ENCODE measurements around the gene TRIO. TPM values are rescaled to one million over a fixed set of nuclear protein-coding genes. Genes with fewer than 3 reads are reported as not detected.
A peak's percentile ranks its signal among the peaks of the same experiment; 100 is the strongest.

Gene TRIO
- total RNA-seq, 1 experiment from 2014 or later, result 211 TPM

DNA sequence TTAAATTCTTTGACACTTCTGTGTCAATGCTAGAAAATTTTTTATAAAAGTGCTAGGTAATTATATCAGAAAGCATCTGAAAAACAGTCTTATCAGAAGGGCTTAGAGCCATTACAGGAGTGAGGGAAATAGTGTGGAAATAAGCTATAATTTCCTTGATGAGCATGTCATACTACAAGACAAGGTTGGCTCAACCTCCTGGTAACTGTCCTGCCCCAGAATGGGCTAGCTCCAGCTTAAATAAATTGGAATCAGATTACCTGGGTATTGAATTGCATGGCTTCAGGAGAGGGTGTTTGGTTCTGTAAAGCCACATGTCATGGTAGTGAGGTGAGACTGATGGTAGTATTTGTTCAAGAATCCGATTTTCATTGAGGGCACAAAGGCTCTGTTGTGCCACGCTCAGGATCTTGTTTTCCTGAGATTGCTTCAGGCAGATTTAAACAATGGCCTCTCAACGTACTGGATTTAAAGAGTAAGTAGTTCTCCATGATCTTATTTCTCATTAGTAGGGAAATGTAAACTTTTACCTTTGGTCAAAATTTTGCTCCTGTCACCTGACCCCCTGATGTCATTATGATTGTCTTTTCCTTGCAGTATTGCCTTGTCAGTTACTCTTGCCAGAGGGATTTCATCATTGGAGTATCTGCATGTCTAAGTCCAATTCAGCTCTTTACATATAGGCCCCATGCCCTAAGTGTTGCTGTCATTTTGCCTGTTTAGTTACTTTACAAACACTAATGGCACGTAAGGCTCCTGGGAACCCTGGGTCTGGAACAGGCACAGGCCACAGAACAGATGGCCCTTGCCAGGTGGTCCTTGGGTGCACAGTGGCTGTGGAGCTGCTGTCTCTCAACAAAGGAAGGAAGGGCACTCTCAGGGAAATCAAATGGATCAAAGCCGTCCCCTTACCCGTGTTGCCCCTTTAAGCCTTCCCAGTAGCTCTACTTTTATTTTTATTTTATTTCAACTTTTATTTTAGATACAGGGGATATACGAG lies 21.3 kb downstream of the TRIO start:
- H3K9ac ChIP-seq (ENCODE audit: low read length), result no peak overlapping the region
- intact Hi-C loops (cut with micrococcal nuclease), result no loop called here
- no peak for ATAC-seq
- H3K27ac ChIP-seq (ENCODE audit: low read length), result peak overlapping the region; percentile 82
- BruUV-seq (replicated peaks), result no TSS peak
- peaks cover 100% of the 10 kb centered on the region for H3K79me2 ChIP-seq (ENCODE audit: low read length)
- 0 out of 2 replicates have a peak overlapping the region, but pooled peaks have one; percentile 48 for H3K4me2 ChIP-seq (ENCODE audit: low read length)
- no peaks in the 10 kb centered on the region for H3K9me2 ChIP-seq (replicated peaks; ENCODE audit: low read length)
- DNase-seq, result no peak
- H2AFZ ChIP-seq (ENCODE audit: low read length), result no peak overlapping the region
- CTCF ChIA-PET, result interaction anchor here (0.7 to 1.2 kb wide), 2 partner anchors 8 to 68 kb away, joined by 3 read pairs; no protein-coding TSS in a partner anchor
- peaks cover 18% of the 10 kb centered on the region for H3K36me3 ChIP-seq (ENCODE audit: low read depth, low read length)
- no peaks in the 10 kb centered on the region for H3F3A ChIP-seq (ENCODE audit: low read length, unreplicated experiment)
- H3K4me3 ChIP-seq (ENCODE audit: low read length), result no peak overlapping the region
- TF ChIP-seq EZH2 (IDR thresholded peaks at IDR 0.05; ENCODE audit: low read length, unreplicated experiment) (no peak), EZH2phosphoT487 (IDR thresholded peaks at IDR 0.05; ENCODE audit: borderline replicate concordance, low read length) (no peak)
- TF ChIP-seq, protein P1, sequence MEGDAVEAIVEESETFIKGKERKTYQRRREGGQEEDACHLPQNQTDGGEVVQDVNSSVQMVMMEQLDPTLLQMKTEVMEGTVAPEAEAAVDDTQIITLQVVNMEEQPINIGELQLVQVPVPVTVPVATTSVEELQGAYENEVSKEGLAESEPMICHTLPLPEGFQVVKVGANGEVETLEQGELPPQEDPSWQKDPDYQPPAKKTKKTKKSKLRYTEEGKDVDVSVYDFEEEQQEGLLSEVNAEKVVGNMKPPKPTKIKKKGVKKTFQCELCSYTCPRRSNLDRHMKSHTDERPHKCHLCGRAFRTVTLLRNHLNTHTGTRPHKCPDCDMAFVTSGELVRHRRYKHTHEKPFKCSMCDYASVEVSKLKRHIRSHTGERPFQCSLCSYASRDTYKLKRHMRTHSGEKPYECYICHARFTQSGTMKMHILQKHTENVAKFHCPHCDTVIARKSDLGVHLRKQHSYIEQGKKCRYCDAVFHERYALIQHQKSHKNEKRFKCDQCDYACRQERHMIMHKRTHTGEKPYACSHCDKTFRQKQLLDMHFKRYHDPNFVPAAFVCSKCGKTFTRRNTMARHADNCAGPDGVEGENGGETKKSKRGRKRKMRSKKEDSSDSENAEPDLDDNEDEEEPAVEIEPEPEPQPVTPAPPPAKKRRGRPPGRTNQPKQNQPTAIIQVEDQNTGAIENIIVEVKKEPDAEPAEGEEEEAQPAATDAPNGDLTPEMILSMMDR (conservative IDR thresholded peaks at IDR 0.05; ENCODE audit: low read depth, low read length), result no peak
- peaks cover 67% of the 10 kb centered on the region for H4K20me1 ChIP-seq (ENCODE audit: low read length)
- H3K27me3 ChIP-seq (ENCODE audit: low read length), result no peaks in the 10 kb centered on the region
- POLR2A ChIA-PET (ENCODE audit: unreplicated experiment), result interaction anchor here (0.6 kb wide), 1 partner anchor 419 kb away, joined by 7 read pairs; no protein-coding TSS in a partner anchor
- H3K4me1 ChIP-seq (ENCODE audit: insufficient read depth, low read length), result peaks cover 63% of the 10 kb centered on the region
- peaks cover 5% of the 10 kb centered on the region; the same call in 1 of the 2 replicates for H3K9me3 ChIP-seq (ENCODE audit: low read length)

DNA sequence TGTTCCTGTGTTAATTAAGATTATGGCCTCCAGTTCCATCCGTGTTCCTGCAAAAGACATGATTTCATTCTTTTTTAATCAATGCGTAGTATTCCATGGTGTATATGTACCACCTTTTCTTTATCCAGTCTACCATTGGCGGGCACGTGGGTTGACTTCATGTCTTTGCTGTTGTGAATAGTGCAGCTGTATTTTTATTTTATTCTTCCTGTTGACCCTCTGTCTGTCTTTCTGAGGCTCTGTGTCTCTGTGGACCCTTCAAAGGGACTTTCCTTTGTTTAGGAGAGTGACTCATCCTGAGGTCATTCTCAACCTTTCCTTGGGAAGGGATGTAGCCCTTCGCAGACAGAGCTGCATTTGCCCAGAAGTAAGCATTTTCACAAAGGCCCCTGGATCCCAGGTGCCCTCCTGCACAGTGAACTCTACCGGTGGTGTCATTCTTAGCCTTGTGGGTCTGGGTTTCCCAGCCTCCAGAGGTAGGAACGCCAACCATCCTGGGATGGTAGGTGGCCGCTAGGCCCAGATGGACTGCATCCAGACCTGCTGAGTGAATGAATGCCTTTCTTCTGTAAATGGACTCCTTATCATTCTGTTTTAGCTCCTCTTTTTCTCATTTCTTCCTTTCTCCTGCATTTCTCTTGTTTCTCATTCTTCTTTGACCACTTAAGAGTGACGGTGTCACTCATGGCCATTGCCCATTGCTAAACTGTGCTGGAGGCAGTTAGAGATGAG lies 22.4 kb downstream of the TRIO start:
- Histone ChIP-seq H3K9me3 (ENCODE audit: low read length) (peaks cover 5% of the 10 kb centered on the region; the same call in 1 of the 2 replicates), H3K36me3 (ENCODE audit: low read depth, low read length) (peaks cover 18% of the 10 kb centered on the region), H3K27me3 (ENCODE audit: low read length) (no peaks in the 10 kb centered on the region), H3K4me1 (ENCODE audit: insufficient read depth, low read length) (peaks cover 65% of the 10 kb centered on the region), H3K9me2 (replicated peaks; ENCODE audit: low read length) (no peaks in the 10 kb centered on the region), H3K79me2 (ENCODE audit: low read length) (peaks cover 100% of the 10 kb centered on the region), H3K4me2 (ENCODE audit: low read length) (peak overlapping the region; percentile 48), H4K20me1 (ENCODE audit: low read length) (peaks cover 62% of the 10 kb centered on the region), H3K9ac (ENCODE audit: low read length) (peak overlapping the region; percentile 30), H3K4me3 (ENCODE audit: low read length) (peak overlapping the region; percentile 5; the same call in 1 of the 2 replicates), H3F3A (ENCODE audit: low read length, unreplicated experiment) (no peaks in the 10 kb centered on the region), H3K27ac (ENCODE audit: low read length) (peak overlapping the region; percentile 82), H2AFZ (ENCODE audit: low read length) (no peak overlapping the region)
- CTCF ChIA-PET, result interaction anchor here (1.2 kb wide), 1 partner anchor 9 kb away, joined by 3 read pairs; no protein-coding TSS in a partner anchor
- intact Hi-C loops (cut with micrococcal nuclease), result no loop called here
- DNase-seq, result peak; percentile 97
- no peak for TF ChIP-seq EZH2phosphoT487 (IDR thresholded peaks at IDR 0.05; ENCODE audit: borderline replicate concordance, low read length)
- TF ChIP-seq, protein P1 (conservative IDR thresholded peaks at IDR 0.05; ENCODE audit: low read depth, low read length), result no peak
- no peak for TF ChIP-seq EZH2 (IDR thresholded peaks at IDR 0.05; ENCODE audit: low read length, unreplicated experiment)
- POLR2A ChIA-PET (ENCODE audit: unreplicated experiment), result interaction anchor here (0.6 kb wide), 1 partner anchor 418 kb away, joined by 7 read pairs; no protein-coding TSS in a partner anchor
- BruUV-seq (replicated peaks), result no TSS peak
- ATAC-seq, result peak; percentile 91
